Small intestine (tissue), 7 donors: ENCODE measurements around the gene GBE1. TPM values are rescaled to one million over a fixed set of nuclear protein-coding genes. Genes with fewer than 3 reads are reported as not detected.

ENCODE experiments used
- DNase-seq, 2 donors: peaks; one replicate each; pipeline versions ENCODE4 v3.0.0 to v3.0.0-alpha.2; 2013
- FAIRE-seq: peaks from 2 replicates; lab custom pipeline; 2012; peaks lifted over from hg19 to GRCh38; lab: Jason Lieb, UNC
- H3K27ac ChIP-seq, 3 donors: one replicate each; pipeline ENCODE4 v1.5.1; 2013; ENCODE audit warnings: low read length in 2 of 3, mild to moderate bottlenecking in 2 of 3, control low read depth in 1 of 3, inconsistent platforms in 1 of 3, low read depth in 1 of 3, moderate library complexity in 1 of 3
- H3K27me3 ChIP-seq, 3 donors: one replicate each; pipeline ENCODE4 v1.6.1; 2013; ENCODE audit warnings: low read length in 3 of 3, inconsistent platforms in 1 of 3; ENCODE audit not compliant: control insufficient read depth in 3 of 3, insufficient read depth in 3 of 3
- H3K36me3 ChIP-seq, 3 donors: one replicate each; pipeline ENCODE4 v1.6.1; 2013; ENCODE audit warnings: low read length in 3 of 3, inconsistent platforms in 1 of 3, low read depth in 1 of 3, mild to moderate bottlenecking in 1 of 3, moderate library complexity in 1 of 3; ENCODE audit not compliant: control insufficient read depth in 3 of 3, insufficient read depth in 2 of 3
- H3K4me1 ChIP-seq, 3 donors: one replicate each; pipeline ENCODE4 v1.6.1; 2013; ENCODE audit warnings: low read length in 2 of 3, inconsistent platforms in 1 of 3, low read depth in 1 of 3, mild to moderate bottlenecking in 1 of 3, moderate library complexity in 1 of 3; ENCODE audit not compliant: control insufficient read depth in 3 of 3, insufficient read depth in 2 of 3
- H3K4me3 ChIP-seq, 3 donors: one replicate each; pipeline ENCODE4 v1.5.1; 2013; ENCODE audit warnings: low read length in 3 of 3, control low read depth in 1 of 3, inconsistent platforms in 1 of 3, low read depth in 1 of 3, mild to moderate bottlenecking in 1 of 3, moderate library complexity in 1 of 3
- H3K9me3 ChIP-seq, 2 donors: one replicate each; pipeline ENCODE4 v1.6.1; 2013; ENCODE audit warnings: low read depth in 1 of 2, low read length in 1 of 2; ENCODE audit not compliant: control insufficient read depth in 2 of 2, insufficient read depth in 1 of 2
- WGBS, 3 donors: extraction: QIAGEN DNeasy Blood & Tissue Kit; methylation state at CpG; one replicate each; pipeline ENCODE4 v1.1.7; 2013; 5-methylcytosine and 5-hydroxymethylcytosine counted together
- polyA plus RNA-seq, 4 donors: library from polyadenylated mRNA; stranded (reverse) in 3 of 4; unstranded in 1 of 4; fragments of 200-250 nt in 3 of 4; fragments of 120-200 nt in 1 of 4; gene quantifications; one replicate each; pipeline versions ENCODE4 v1.2.1 to v1.2.3, GENCODE V29; 2013
- donor health status: healthy with polysubstance abuse.
- donor health status: control.
- donor health status: control.
- donor health status: Bipolar disorder and iron deficiency.
- donor health status: healthy.

GBE1 gene
- polyA plus RNA-seq, 4 donors, result 8.9 to 14.3 (median 10.5) TPM

DNA sequence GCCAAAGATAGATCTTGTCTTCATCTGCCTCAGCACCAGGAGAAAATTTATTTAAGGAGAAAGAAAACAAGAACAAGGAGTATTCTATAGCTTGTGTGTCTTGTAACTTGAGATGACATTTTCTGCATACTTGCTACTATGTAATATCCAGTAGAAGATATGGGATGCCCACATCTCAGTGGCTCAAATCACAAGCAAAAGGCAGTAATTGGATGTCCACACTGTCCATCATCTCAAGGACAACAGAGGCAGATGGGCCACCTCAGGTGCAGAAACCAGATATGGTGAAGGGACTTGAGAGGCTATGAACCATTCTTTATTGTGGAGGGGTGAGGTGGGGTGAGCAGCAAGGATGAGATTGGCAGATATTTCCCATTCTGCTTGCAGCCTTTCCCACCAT lies 309.0 kb downstream of the GBE1 start:
- no peaks in the 10 kb centered on the region for H3K36me3 ChIP-seq
- H3K27ac ChIP-seq, result no peak overlapping the region
- H3K4me1 ChIP-seq, result no peaks in the 10 kb centered on the region
- no peak overlapping the region for H3K4me3 ChIP-seq
- DNase-seq (no peak), FAIRE-seq (no peak)
- H3K9me3 ChIP-seq, result no peaks in the 10 kb centered on the region
- no peaks in the 10 kb centered on the region for H3K27me3 ChIP-seq

- FAIRE-seq (no peak), DNase-seq (no peak)
- no peaks in the 10 kb centered on the region for H3K9me3 ChIP-seq
- no peaks in the 10 kb centered on the region for H3K4me1 ChIP-seq
- H3K36me3 ChIP-seq, result no peaks in the 10 kb centered on the region
- no peak overlapping the region for H3K27ac ChIP-seq
- H3K27me3 ChIP-seq, result no peaks in the 10 kb centered on the region
- no peak overlapping the region for H3K4me3 ChIP-seq
Observed at GRCh38 chr3:81451611-81452010, 309.8 kb downstream of the GBE1 start.

DNA sequence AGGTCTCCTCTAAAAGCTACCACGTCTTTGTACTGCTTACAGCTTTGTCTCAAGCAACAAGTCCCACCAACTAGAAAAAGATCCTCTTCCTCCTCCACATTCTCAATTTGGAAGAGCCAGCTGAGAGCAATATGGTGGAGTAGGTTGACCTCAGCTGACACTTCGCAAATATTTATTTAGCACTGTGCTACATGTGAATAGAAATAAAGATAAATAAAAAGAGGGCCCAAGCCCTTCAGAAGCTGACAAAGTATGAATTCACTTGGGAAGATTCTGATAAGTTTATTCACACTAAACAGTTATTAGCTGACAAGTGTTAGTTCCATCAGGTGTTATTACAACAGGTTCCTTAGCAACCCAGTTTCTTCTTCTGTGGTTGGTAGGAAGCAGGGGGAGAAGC lies 310.3 kb downstream of the GBE1 start:
- DNase-seq, result no peak
- 73 to 78% (median 78%) methylated on average over 2 of the region's 2 CpGs for WGBS, 3 donors
- Histone ChIP-seq H3K4me3 (no peak overlapping the region), H3K9me3 (no peaks in the 10 kb centered on the region), H3K4me1 (no peaks in the 10 kb centered on the region), H3K27me3 (no peaks in the 10 kb centered on the region), H3K36me3 (no peaks in the 10 kb centered on the region), H3K27ac (no peak overlapping the region)
- FAIRE-seq, result no peak

DNA sequence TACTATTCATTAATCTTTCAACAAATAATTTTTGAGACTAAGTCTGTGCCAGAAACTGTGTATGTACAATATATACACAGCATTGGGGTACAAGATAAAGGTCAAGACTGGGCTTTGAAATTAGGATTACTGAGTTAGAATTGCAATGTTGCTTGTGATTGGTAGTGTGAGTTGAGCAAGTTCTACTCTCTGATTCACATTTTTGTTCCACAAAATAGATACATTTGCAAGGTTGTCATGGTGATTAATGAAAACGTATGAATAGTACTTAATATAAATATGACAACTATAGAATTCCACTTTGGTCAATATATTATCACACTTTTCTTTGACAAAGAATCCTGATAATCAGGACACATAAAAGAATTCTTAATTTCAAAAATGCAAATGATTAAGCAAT lies 314.6 kb downstream of the GBE1 start:
- no peak overlapping the region for H3K4me3 ChIP-seq
- H3K4me1 ChIP-seq, result no peaks in the 10 kb centered on the region
- no peaks in the 10 kb centered on the region for H3K27me3 ChIP-seq
- DNase-seq (no peak), FAIRE-seq (no peak)
- WGBS, 3 donors, result 75 to 82% (median 80%) methylated on average over 1 of the region's 1 CpG
- no peaks in the 10 kb centered on the region for H3K36me3 ChIP-seq
- H3K27ac ChIP-seq, result no peak overlapping the region
- H3K9me3 ChIP-seq, result no peaks in the 10 kb centered on the region

DNA sequence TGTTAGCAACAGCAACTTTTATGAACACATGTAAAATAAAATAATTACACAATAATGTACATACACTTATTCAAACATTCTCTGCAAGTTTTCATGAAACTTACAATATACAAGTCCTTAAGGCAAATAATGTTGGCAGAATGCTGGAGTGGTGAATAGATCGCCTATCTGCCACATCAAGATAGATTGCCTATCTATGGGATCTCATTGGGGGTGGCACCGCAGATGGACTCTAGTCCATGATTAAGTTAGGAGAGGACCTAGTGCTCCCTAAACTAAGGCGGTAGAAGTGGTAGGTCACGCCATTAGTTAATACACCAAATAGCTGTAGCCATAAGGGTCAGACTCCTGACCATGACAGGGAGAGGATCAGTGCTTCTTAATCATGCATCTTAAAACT lies 315.7 kb downstream of the GBE1 start:
- no peak overlapping the region for H3K27ac ChIP-seq
- H3K4me1 ChIP-seq, result no peaks in the 10 kb centered on the region
- H3K36me3 ChIP-seq, result no peaks in the 10 kb centered on the region
- FAIRE-seq (no peak), DNase-seq (no peak)
- H3K4me3 ChIP-seq, result no peak overlapping the region
- no peaks in the 10 kb centered on the region for H3K9me3 ChIP-seq
- no peaks in the 10 kb centered on the region for H3K27me3 ChIP-seq
- 95 to 98% (median 96%) methylated on average over 4 of the region's 4 CpGs for WGBS, 3 donors

GRCh38 chr3:81444817-81445460 lies 316.5 kb downstream of the GBE1 start:
- no peak for FAIRE-seq
- Histone ChIP-seq H3K27me3 (no peaks in the 10 kb centered on the region), H3K36me3 (no peaks in the 10 kb centered on the region), H3K4me3 (no peak overlapping the region), H3K4me1 (no peaks in the 10 kb centered on the region), H3K27ac (no peak overlapping the region), H3K9me3 (no peaks in the 10 kb centered on the region)
- 70 to 86% (median 76%) methylated on average over 4 of the region's 4 CpGs for WGBS, 3 donors
- DNase-seq, result no peak

GRCh38 chr3:81443958-81444357 lies 317.5 kb downstream of the GBE1 start:
- H3K27ac ChIP-seq, result no peak overlapping the region
- H3K27me3 ChIP-seq, result no peaks in the 10 kb centered on the region
- H3K4me1 ChIP-seq, result no peaks in the 10 kb centered on the region
- FAIRE-seq (no peak), DNase-seq (no peak)
- H3K36me3 ChIP-seq, result no peaks in the 10 kb centered on the region
- H3K4me3 ChIP-seq, result no peak overlapping the region
- WGBS, 3 donors, result 60 to 80% (median 77%) methylated on average over 1 of the region's 1 CpG
- no peaks in the 10 kb centered on the region for H3K9me3 ChIP-seq

DNA sequence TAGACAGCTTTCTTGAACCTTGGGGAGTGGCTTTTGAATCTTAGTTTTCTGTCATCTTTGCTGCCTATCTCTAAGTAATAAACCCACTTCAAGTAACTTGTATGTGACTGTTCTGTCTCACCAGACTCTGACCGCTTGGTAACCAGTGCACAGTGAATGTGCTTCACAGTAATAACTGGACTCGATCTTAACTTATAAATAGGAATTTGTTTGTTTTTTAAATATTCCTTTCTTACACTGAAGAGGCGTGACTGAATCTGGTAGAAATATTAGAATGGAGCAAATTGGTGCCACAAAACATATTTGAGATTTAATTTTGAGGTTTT lies 318.0 kb downstream of the GBE1 start:
- FAIRE-seq, result no peak
- Histone ChIP-seq H3K4me1 (no peaks in the 10 kb centered on the region), H3K36me3 (no peaks in the 10 kb centered on the region), H3K4me3 (no peak overlapping the region), H3K27ac (no peak overlapping the region), H3K9me3 (no peaks in the 10 kb centered on the region), H3K27me3 (no peaks in the 10 kb centered on the region)
- WGBS, 3 donors, result 87 to 90% (median 90%) methylated on average over 3 of the region's 3 CpGs
- no peak for DNase-seq

- no peaks in the 10 kb centered on the region for H3K9me3 ChIP-seq
- H3K27ac ChIP-seq, result no peak overlapping the region
- no peaks in the 10 kb centered on the region for H3K36me3 ChIP-seq
- no peaks in the 10 kb centered on the region for H3K4me1 ChIP-seq
- DNase-seq (no peak), FAIRE-seq (no peak)
- H3K27me3 ChIP-seq, result no peaks in the 10 kb centered on the region
- H3K4me3 ChIP-seq, result no peak overlapping the region
- 70 to 78% (median 75%) methylated on average over 9 of the region's 9 CpGs for WGBS, 3 donors
Observed at GRCh38 chr3:81442758-81443456, 318.5 kb downstream of the GBE1 start.
